ENCODE measurements around the gene RASL12.

- TF ChIP-seq, protein P1, sequence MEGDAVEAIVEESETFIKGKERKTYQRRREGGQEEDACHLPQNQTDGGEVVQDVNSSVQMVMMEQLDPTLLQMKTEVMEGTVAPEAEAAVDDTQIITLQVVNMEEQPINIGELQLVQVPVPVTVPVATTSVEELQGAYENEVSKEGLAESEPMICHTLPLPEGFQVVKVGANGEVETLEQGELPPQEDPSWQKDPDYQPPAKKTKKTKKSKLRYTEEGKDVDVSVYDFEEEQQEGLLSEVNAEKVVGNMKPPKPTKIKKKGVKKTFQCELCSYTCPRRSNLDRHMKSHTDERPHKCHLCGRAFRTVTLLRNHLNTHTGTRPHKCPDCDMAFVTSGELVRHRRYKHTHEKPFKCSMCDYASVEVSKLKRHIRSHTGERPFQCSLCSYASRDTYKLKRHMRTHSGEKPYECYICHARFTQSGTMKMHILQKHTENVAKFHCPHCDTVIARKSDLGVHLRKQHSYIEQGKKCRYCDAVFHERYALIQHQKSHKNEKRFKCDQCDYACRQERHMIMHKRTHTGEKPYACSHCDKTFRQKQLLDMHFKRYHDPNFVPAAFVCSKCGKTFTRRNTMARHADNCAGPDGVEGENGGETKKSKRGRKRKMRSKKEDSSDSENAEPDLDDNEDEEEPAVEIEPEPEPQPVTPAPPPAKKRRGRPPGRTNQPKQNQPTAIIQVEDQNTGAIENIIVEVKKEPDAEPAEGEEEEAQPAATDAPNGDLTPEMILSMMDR (IDR thresholded peaks at IDR 0.05; ENCODE audit: insufficient read depth, low read length): no peak
- TF ChIP-seq POLR2AphosphoS5 (IDR thresholded peaks at IDR 0.05; ENCODE audit: low read depth): no peak
Observed at GRCh38 chr15:65105038-65105437, 37.2 kb upstream of the RASL12 start.
